Liver (tissue), 9 donors: Measurements from ENCODE around the gene DUSP23. TPM values are rescaled to one million over a fixed set of nuclear protein-coding genes. Genes with fewer than 3 reads are reported as not detected.

Experiments
- DNase-seq: peaks from one replicate; pipeline ENCODE4 v3.0.0-alpha.2; 2017; ENCODE audit warnings: low spot score
- H3K27ac ChIP-seq, 2 donors: one replicate each; pipeline ENCODE4 v1.7.0; 2013; ENCODE audit warnings: inconsistent platforms in 2 of 2, low read length in 2 of 2, control low read depth in 1 of 2, low read depth in 1 of 2, mild to moderate bottlenecking in 1 of 2
- H3K27me3 ChIP-seq, 4 donors: one replicate each; pipeline versions ENCODE4 v1.6.1 to v1.7.0; 2013; ENCODE audit warnings: low read length in 3 of 4, inconsistent platforms in 1 of 4, mild to moderate bottlenecking in 1 of 4, moderate library complexity in 1 of 4; ENCODE audit not compliant: control insufficient read depth in 4 of 4, insufficient read depth in 4 of 4
- H3K36me3 ChIP-seq, 4 donors: one replicate each; pipeline versions ENCODE4 v1.6.1 to v1.7.0; 2013; ENCODE audit warnings: low read length in 3 of 4, mild to moderate bottlenecking in 3 of 4, low read depth in 1 of 4, moderate library complexity in 1 of 4; ENCODE audit not compliant: control insufficient read depth in 4 of 4, insufficient read depth in 3 of 4
- H3K4me1 ChIP-seq, 4 donors: one replicate each; pipeline versions ENCODE4 v1.6.1 to v1.7.0; 2013; ENCODE audit warnings: low read length in 3 of 4, mild to moderate bottlenecking in 3 of 4, moderate library complexity in 1 of 4; ENCODE audit not compliant: control insufficient read depth in 4 of 4, insufficient read depth in 4 of 4
- H3K4me3 ChIP-seq, 3 donors: one replicate each; pipeline versions ENCODE4 v1.6.1 to v1.7.0; 2013; ENCODE audit warnings: low read length in 3 of 3, control low read depth in 1 of 3, low read depth in 1 of 3, mild to moderate bottlenecking in 1 of 3
- H3K9ac ChIP-seq, 2 donors: one replicate each; pipeline ENCODE4 v1.7.0; 2013; ENCODE audit warnings: low read length in 2 of 2, mild to moderate bottlenecking in 2 of 2, moderate library complexity in 2 of 2, control low read depth in 1 of 2, low read depth in 1 of 2
- H3K9me3 ChIP-seq, 4 donors: one replicate each; pipeline versions ENCODE4 v1.6.1 to v1.7.0; 2013; ENCODE audit warnings: low read length in 3 of 4; ENCODE audit not compliant: control insufficient read depth in 4 of 4
- ATF3 ChIP-seq: IDR thresholded peaks from 2 replicates; pipeline ENCODE4 v1.6.1; 2016; ENCODE audit warnings: antibody characterized with exemption
- CTCF ChIP-seq: fragments of 150-350 bp; IDR thresholded peaks from 2 replicates; pipeline ENCODE4 v1.5.1; 2017; ENCODE audit warnings: improper control_type of control experiment, low read depth, low read length; ENCODE audit not compliant: missing input control
- EGR1 ChIP-seq, 2 donors: IDR thresholded peaks; 2 replicates each; pipeline ENCODE4 v1.6.1; 2016 to 2018; ENCODE audit warnings: antibody characterized with exemption in 2 of 2, low read depth in 2 of 2
- FOXA1 ChIP-seq: IDR thresholded peaks from 2 replicates; pipeline ENCODE4 v1.6.1; 2016; ENCODE audit warnings: antibody characterized with exemption
- FOXA2 ChIP-seq: IDR thresholded peaks from 2 replicates; pipeline ENCODE4 v1.6.1; 2016; ENCODE audit warnings: antibody characterized with exemption
- GABPA ChIP-seq, 2 donors: IDR thresholded peaks in 1 of 2; conservative IDR thresholded peaks in 1 of 2; 2 replicates each; pipeline ENCODE4 v1.6.1; 2016; ENCODE audit warnings: antibody characterized with exemption in 2 of 2, mild to moderate bottlenecking in 1 of 2, moderate library complexity in 1 of 2
- HNF4A ChIP-seq, 2 donors: conservative IDR thresholded peaks; 2 replicates each; pipeline ENCODE4 v1.6.1; 2016; ENCODE audit warnings: antibody characterized with exemption in 2 of 2, mild to moderate bottlenecking in 2 of 2
- HNF4G ChIP-seq: IDR thresholded peaks from 2 replicates; pipeline ENCODE4 v1.6.1; 2016; ENCODE audit warnings: antibody characterized with exemption
- JUND ChIP-seq, 2 donors: IDR thresholded peaks; 2 replicates each; pipeline ENCODE4 v1.6.1; 2016; ENCODE audit warnings: antibody characterized with exemption in 2 of 2
- MAX ChIP-seq: IDR thresholded peaks from 2 replicates; pipeline ENCODE4 v1.6.1; 2016; ENCODE audit warnings: antibody characterized with exemption
- NR2F2 ChIP-seq: IDR thresholded peaks from 2 replicates; pipeline ENCODE4 v1.6.1; 2016; ENCODE audit warnings: antibody characterized with exemption
- RAD21 ChIP-seq, 2 donors: IDR thresholded peaks; 2 replicates each; pipeline ENCODE4 v1.6.1; 2016; ENCODE audit warnings: antibody characterized with exemption in 2 of 2, mild to moderate bottlenecking in 2 of 2
- REST ChIP-seq: IDR thresholded peaks from 2 replicates; pipeline ENCODE4 v1.6.1; 2016; ENCODE audit warnings: antibody characterized with exemption, mild to moderate bottlenecking
- RXRA ChIP-seq, 2 donors: IDR thresholded peaks; 2 replicates each; pipeline ENCODE4 v1.6.1; 2017 to 2018; ENCODE audit warnings: antibody characterized with exemption in 2 of 2, mild to moderate bottlenecking in 1 of 2
- SP1 ChIP-seq: IDR thresholded peaks from 2 replicates; pipeline ENCODE4 v1.6.1; 2018; ENCODE audit warnings: antibody characterized with exemption, mild to moderate bottlenecking
- TAF1 ChIP-seq: conservative IDR thresholded peaks from 2 replicates; pipeline ENCODE4 v1.6.1; 2016; ENCODE audit warnings: antibody characterized with exemption, mild to moderate bottlenecking
- YY1 ChIP-seq: IDR thresholded peaks from 2 replicates; pipeline ENCODE4 v1.6.1; 2016; ENCODE audit warnings: antibody characterized with exemption, mild to moderate bottlenecking
- ZBTB33 ChIP-seq: IDR thresholded peaks from 2 replicates; pipeline ENCODE4 v1.6.1; 2016; ENCODE audit warnings: antibody characterized with exemption
- WGBS: extraction: QIAGEN DNeasy Blood & Tissue Kit; methylation state at CpG from one replicate; pipeline ENCODE4 v1.1.7; 2013; 5-methylcytosine and 5-hydroxymethylcytosine counted together
- polyA plus RNA-seq, 2 donors: library from polyadenylated mRNA; stranded (reverse) in 1 of 2; unstranded in 1 of 2; fragments of 200-250 nt in 1 of 2; fragments of >200 nt in 1 of 2; fragmentation: Nextera tagmentation in 1 of 2; extraction: Ambion mirVana in 1 of 2; gene quantifications; one replicate each; pipeline versions ENCODE4 v1.2.1 to v1.2.3, GENCODE V29; 2013 to 2015
- total RNA-seq, 2 donors: library from RNA; depleted of rRNA; stranded (reverse); fragments of >200 nt; gene quantifications; one replicate each; pipeline ENCODE4 v1.2.3, GENCODE V29; 2014
- donor health status: healthy.
- donor health status: healthy.
- donor health status: healthy.
- donor health status: healthy.
- donor health status: healthy.

DUSP23 gene
- total and polyA plus RNA-seq, 4 donors = 26.6 to 192 (median 113) TPM

GRCh38 chr1:159828176-159828575, 47.4 kb downstream of the DUSP23 start:
- H3K4me1 ChIP-seq = no peaks in the 10 kb centered on the region
- no peaks in the 10 kb centered on the region for H3K9me3 ChIP-seq
- no peaks in the 10 kb centered on the region for H3K36me3 ChIP-seq
- H3K4me3 ChIP-seq = no peak overlapping the region
- DNase-seq = no peak
- no peak overlapping the region for H3K9ac ChIP-seq
- TF ChIP-seq EGR1 (IDR thresholded peaks at IDR 0.05; ENCODE audit: low read depth in 2 of 2) (no peak), MAX (no peak), RXRA (IDR thresholded peaks at IDR 0.05) (no peak), REST (no peak), TAF1 (no peak), FOXA1 (no peak), HNF4G (no peak), GABPA (IDR thresholded peaks at IDR 0.05 in 1 of 2, conservative IDR thresholded peaks at IDR 0.05 in 1 of 2) (no peak), HNF4A (conservative IDR thresholded peaks at IDR 0.05) (no peak), ATF3 (no peak), JUND (IDR thresholded peaks at IDR 0.05) (no peak), ZBTB33 (no peak), CTCF (no peak), FOXA2 (no peak), RAD21 (IDR thresholded peaks at IDR 0.05) (no peak), YY1 (no peak), SP1 (no peak), NR2F2 (no peak)
- no peaks in the 10 kb centered on the region for H3K27me3 ChIP-seq
- H3K27ac ChIP-seq = no peak overlapping the region
- whole genome bisulfite sequencing = 84% methylated on average over 3 of the region's 3 CpGs
